Astrocyte of the hippocampus (primary cell): ENCODE measurements around the gene RWDD4.

ENCODE experiments used
- DNase-seq: peaks from one replicate; pipeline ENCODE4 v3.0.0; 2011; ENCODE audit warnings: low read depth, low spot score

RWDD4 gene

DNA sequence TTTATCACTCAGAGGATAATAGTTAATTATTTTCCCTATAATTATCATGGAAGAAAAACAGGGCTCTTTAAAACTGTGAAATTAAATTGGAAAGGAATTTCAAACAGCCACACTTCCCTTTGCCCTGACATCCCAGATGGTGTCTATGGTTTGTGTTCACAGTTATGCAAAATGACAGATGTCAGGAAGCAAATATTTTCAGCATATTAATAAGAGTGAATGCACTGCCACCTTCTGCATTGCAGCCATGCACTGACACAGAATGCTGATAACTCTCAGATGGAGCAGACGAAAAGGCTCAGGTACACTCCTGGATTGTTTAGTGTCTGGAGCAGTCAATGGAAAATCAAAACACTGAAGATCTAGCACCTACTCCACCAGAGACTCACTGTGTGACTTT, 57.6 kb downstream of the RWDD4 start:
- DNase-seq = no peak

- peak; percentile 11 for DNase-seq
These were observed 58.7 kb downstream of the RWDD4 start for GRCh38 chr4:183600189-183600685.

- no peak for DNase-seq
These were observed 59.3 kb downstream of the RWDD4 start for GRCh38 chr4:183599690-183600089.

DNA sequence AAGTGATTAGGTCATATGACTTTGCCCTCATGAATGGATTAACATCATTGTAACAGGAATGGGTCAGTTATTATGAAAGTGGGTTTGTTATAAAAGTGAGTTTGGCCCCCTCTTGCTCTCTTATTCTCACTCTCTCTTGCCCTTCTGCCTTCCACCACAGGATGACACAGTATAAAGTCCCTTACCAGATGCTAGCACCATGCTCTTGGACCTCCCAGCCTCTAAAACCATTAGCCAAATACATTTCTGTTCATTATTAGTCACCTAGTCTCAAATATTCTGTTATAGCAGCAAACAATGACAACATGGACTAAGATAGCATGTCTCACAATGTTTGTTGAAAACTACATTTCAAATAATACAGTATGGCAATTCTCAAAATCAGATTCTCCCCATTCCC, 59.7 kb downstream of the RWDD4 start:
- no peak for DNase-seq

GRCh38 chr4:183596067-183596757, 62.8 kb downstream of the RWDD4 start:
- peak; percentile 4 for DNase-seq

GRCh38 chr4:183594823-183595222, 64.2 kb downstream of the RWDD4 start:
- DNase-seq = no peak

DNA sequence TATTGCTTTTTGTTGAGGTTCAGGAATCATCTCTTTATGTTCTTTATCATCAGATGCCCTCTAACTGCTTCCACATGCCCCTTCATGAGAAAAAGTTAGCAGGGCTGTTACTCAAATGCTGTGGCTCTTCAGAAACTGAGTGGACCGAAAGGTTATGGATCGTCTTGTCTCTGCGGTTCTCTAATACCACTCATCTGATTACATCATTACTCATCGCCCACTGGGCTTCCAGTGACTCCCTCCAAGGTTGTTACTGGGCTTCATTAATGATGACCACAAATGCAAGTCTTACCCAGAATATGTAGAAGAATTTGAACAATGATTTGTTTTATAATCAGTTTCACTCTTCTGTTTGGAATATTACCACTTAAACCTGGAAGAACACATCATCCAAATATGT, 67.7 kb downstream of the RWDD4 start:
- peak; percentile 41 for DNase-seq
